ENCODE data around the gene CACNA2D1. TPM values are rescaled to one million over a fixed set of nuclear protein-coding genes. Genes with fewer than 3 reads are reported as not detected.

CACNA2D1 gene
- total and polyA plus RNA-seq, 9 of the 15 experiments (the other 6 are each of a cell fraction or from before 2014, with no cell fraction given) = 0.49 TPM; not detected in 8

DNA sequence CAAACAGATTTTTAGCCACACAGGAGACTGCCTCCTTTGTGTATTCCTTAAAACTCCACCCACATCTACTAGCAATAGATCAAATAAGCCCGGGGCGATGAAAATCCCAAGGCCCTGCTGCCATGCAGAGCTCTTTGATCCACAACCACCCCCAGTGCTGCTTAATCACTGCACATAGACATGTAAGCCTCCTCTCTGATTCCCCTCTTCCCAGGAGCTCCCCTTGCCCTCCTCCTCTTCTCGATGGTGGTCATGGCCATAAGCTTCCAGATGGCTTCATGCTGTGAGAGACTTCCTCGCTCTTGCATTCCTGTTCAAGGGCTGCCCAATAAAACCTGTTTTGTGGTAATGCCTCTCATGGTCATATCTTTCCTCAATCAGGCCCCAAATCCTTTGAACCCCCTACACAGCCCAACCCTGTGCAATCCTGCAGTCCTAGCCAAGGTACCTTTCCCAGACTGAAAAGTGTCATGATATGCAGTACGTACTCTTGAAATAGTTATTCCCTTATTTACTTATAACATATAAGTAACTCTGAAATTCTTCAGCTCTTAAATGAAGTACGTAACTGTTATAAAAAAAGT lies 158.5 kb downstream of the CACNA2D1 start:
- ChIA-PET CTCF (ENCODE audit: low intra/inter-chr PET ratio) (no interaction called here), POLR2A (no interaction called here)
- Histone ChIP-seq H3K4me1 (replicated peaks in 1 of 2; ENCODE audit: control insufficient read depth in 2 of 2, insufficient read depth in 2 of 2, low read length in 2 of 2) (no peaks in the 10 kb centered on the region), H3K27me3 (ENCODE audit: control insufficient read depth in 2 of 2, insufficient read depth in 2 of 2, low read length in 2 of 2) (no peaks in the 10 kb centered on the region), H3K4me3 (no peak overlapping the region), H3K27ac (ENCODE audit: extremely low read depth, low read depth, low read length) (no peak overlapping the region), H3K4me2 (ENCODE audit: insufficient read depth, low read length) (no peak overlapping the region), H2AFZ (ENCODE audit: low read depth, low read length) (no peak overlapping the region), H3K9me3 (replicated peaks; ENCODE audit: control insufficient read depth, insufficient read depth, low read depth, low read length) (no peaks in the 10 kb centered on the region), H4K20me1 (replicated peaks; ENCODE audit: control insufficient read depth, insufficient read depth, low read length) (no peaks in the 10 kb centered on the region), H3K9ac (ENCODE audit: insufficient read depth in 1 of 2, low read depth in 2 of 2, low read length in 2 of 2) (no peak overlapping the region), H3K36me3 (ENCODE audit: control insufficient read depth, insufficient read depth, low read length) (no peaks in the 10 kb centered on the region), H3K79me2 (ENCODE audit: control insufficient read depth, insufficient read depth, low read length) (no peaks in the 10 kb centered on the region), H3K9me1 (ENCODE audit: control insufficient read depth, insufficient read depth, low read length) (no peaks in the 10 kb centered on the region)
- DNase-seq (ENCODE audit: extremely low read depth in 1 of 4, low spot score in 3 of 4) (no peak), ATAC-seq (no peak), FAIRE-seq (no peak)
- 2% methylated on average over 6 of the region's 6 CpGs for WGBS (ENCODE audit: insufficient coverage, low coverage, missing lambda C conversion rate)
- TF ChIP-seq, protein P1, sequence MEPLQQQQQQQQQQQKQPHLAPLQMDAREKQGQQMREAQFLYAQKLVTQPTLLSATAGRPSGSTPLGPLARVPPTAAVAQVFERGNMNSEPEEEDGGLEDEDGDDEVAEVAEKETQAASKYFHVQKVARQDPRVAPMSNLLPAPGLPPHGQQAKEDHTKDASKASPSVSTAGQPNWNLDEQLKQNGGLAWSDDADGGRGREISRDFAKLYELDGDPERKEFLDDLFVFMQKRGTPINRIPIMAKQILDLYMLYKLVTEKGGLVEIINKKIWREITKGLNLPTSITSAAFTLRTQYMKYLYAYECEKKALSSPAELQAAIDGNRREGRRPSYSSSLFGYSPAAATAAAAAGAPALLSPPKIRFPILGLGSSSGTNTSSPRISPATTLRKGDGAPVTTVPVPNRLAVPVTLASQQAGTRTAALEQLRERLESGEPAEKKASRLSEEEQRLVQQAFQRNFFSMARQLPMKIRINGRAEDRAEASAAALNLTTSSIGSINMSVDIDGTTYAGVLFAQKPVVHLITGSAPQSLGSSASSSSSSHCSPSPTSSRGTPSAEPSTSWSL (CRISPR knock-in tag; IDR thresholded peaks at IDR 0.05; ENCODE audit: borderline replicate concordance) = no peak
- TF ChIP-seq FOXM1 (IDR thresholded peaks at IDR 0.05; ENCODE audit: low read depth) = no peak
- no peak for TF ChIP-seq FOXM1 (CRISPR knock-in tag; IDR thresholded peaks at IDR 0.05; ENCODE audit: low read depth)
- no peak for TF ChIP-seq CBFA2T2 (conservative IDR thresholded peaks at IDR 0.05)
- TF ChIP-seq, protein P2, sequence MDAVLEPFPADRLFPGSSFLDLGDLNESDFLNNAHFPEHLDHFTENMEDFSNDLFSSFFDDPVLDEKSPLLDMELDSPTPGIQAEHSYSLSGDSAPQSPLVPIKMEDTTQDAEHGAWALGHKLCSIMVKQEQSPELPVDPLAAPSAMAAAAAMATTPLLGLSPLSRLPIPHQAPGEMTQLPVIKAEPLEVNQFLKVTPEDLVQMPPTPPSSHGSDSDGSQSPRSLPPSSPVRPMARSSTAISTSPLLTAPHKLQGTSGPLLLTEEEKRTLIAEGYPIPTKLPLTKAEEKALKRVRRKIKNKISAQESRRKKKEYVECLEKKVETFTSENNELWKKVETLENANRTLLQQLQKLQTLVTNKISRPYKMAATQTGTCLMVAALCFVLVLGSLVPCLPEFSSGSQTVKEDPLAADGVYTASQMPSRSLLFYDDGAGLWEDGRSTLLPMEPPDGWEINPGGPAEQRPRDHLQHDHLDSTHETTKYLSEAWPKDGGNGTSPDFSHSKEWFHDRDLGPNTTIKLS (IDR thresholded peaks at IDR 0.05; ENCODE audit: borderline replicate concordance, low read depth) = no peak
- intact Hi-C loops (cut with micrococcal nuclease) (loop anchor here (5.0 kb wide), 1 partner anchor 68 kb away; no protein-coding TSS in a partner anchor), in situ Hi-C loops (cut with MboI) (no loop called here)
- BruUV-seq (replicated peaks) = no TSS peak

Measured in K562 (cell line).